Osteoblast (primary cell): ENCODE data around the gene PRKN. TPM values are rescaled to one million over a fixed set of nuclear protein-coding genes. Genes with fewer than 3 reads are reported as not detected.

ENCODE experiments used
- DNase-seq: peaks from one replicate; pipeline ENCODE4 v3.0.0; 2011; ENCODE audit warnings: low spot score, mixed read lengths; ENCODE audit not compliant: insufficient read length; ENCODE audit errors: missing footprints
- H2AFZ ChIP-seq: 2 replicates; pipeline ENCODE4 v1.6.0; 2011; ENCODE audit warnings: mild to moderate bottlenecking, low read length
- H3K27ac ChIP-seq: 2 replicates; pipeline ENCODE4 v1.5.1; 2011; ENCODE audit warnings: mild to moderate bottlenecking, low read depth, low read length, moderate library complexity
- H3K27me3 ChIP-seq: 2 replicates; pipeline ENCODE4 v1.6.0; 2012; ENCODE audit warnings: mild to moderate bottlenecking, control low read depth, inconsistent platforms, low read length, moderate library complexity; ENCODE audit not compliant: insufficient read depth
- H3K36me3 ChIP-seq: 2 replicates; pipeline ENCODE4 v1.5.1; 2011; ENCODE audit warnings: mild to moderate bottlenecking, low read length, control low read depth, moderate library complexity; ENCODE audit not compliant: insufficient read depth
- H3K4me1 ChIP-seq: 2 replicates; pipeline ENCODE4 v1.5.1; 2011; ENCODE audit warnings: mild to moderate bottlenecking, low read length, control low read depth, moderate library complexity; ENCODE audit not compliant: insufficient read depth
- H3K4me2 ChIP-seq: 2 replicates; pipeline ENCODE4 v1.6.0; 2011; ENCODE audit warnings: mild to moderate bottlenecking, low read length; ENCODE audit not compliant: insufficient read depth
- H3K4me3 ChIP-seq: fragments of 200-600 bp; sonication (generic); 3 replicates; pipeline ENCODE4 v1.5.1; 2012; ENCODE audit warnings: mild to moderate bottlenecking, low read length, inconsistent platforms; ENCODE audit not compliant: insufficient read depth
- H3K79me2 ChIP-seq: 2 replicates; pipeline ENCODE4 v1.6.0; 2012; ENCODE audit warnings: mild to moderate bottlenecking, low read length, control low read depth, inconsistent platforms; ENCODE audit not compliant: insufficient read depth
- H3K9me3 ChIP-seq: 2 replicates; pipeline ENCODE4 v1.5.1; 2011; ENCODE audit warnings: low read depth, low read length, control low read depth
- H4K20me1 ChIP-seq: 2 replicates; pipeline ENCODE4 v1.6.0; 2012; ENCODE audit warnings: mild to moderate bottlenecking, low read length, control low read depth; ENCODE audit not compliant: insufficient read depth
- CTCF ChIP-seq: IDR thresholded peaks from 2 replicates; pipeline ENCODE4 v1.5.1; 2011; ENCODE audit warnings: mild to moderate bottlenecking, low read depth, low read length, moderate library complexity; ENCODE audit errors: extremely low read depth
- total RNA-seq: library from RNA; depleted of rRNA; stranded (reverse); fragments of >200 nt; gene quantifications from 2 replicates; pipeline ENCODE4 v1.2.3, GENCODE V29; 2012

Gene PRKN
- total RNA-seq, 1 donor = 2.9 TPM

GRCh38 chr6:162222521-162222920 lies 505.0 kb downstream of the PRKN start:
- H3K27ac ChIP-seq = no peak overlapping the region
- H2AFZ ChIP-seq = no peak overlapping the region
- TF ChIP-seq CTCF = no peak
- H3K27me3 ChIP-seq = no peaks in the 10 kb centered on the region
- no peaks in the 10 kb centered on the region for H3K36me3 ChIP-seq
- no peak for DNase-seq
- H3K4me1 ChIP-seq = no peaks in the 10 kb centered on the region
- no peak overlapping the region for H3K4me2 ChIP-seq
- H3K9me3 ChIP-seq = peaks cover 6% of the 10 kb centered on the region
- H3K79me2 ChIP-seq = no peaks in the 10 kb centered on the region
- no peaks in the 10 kb centered on the region for H4K20me1 ChIP-seq
- H3K4me3 ChIP-seq = no peak overlapping the region

GRCh38 chr6:162220876-162221275 lies 506.7 kb downstream of the PRKN start:
- H3K36me3 ChIP-seq = no peaks in the 10 kb centered on the region
- no peaks in the 10 kb centered on the region for H4K20me1 ChIP-seq
- H3K4me1 ChIP-seq = no peaks in the 10 kb centered on the region
- H3K27me3 ChIP-seq = no peaks in the 10 kb centered on the region
- peaks cover 6% of the 10 kb centered on the region for H3K9me3 ChIP-seq
- TF ChIP-seq CTCF = no peak
- H2AFZ ChIP-seq = no peak overlapping the region
- H3K4me2 ChIP-seq = no peak overlapping the region
- H3K4me3 ChIP-seq = no peak overlapping the region
- H3K27ac ChIP-seq = no peak overlapping the region
- DNase-seq = no peak
- no peaks in the 10 kb centered on the region for H3K79me2 ChIP-seq

- no peaks in the 10 kb centered on the region for H3K36me3 ChIP-seq
- no peak overlapping the region for H3K4me2 ChIP-seq
- H3K27me3 ChIP-seq = no peaks in the 10 kb centered on the region
- peaks cover 4% of the 10 kb centered on the region for H3K9me3 ChIP-seq
- no peaks in the 10 kb centered on the region for H3K79me2 ChIP-seq
- H4K20me1 ChIP-seq = no peaks in the 10 kb centered on the region
- no peak overlapping the region for H2AFZ ChIP-seq
- no peak overlapping the region for H3K27ac ChIP-seq
- no peak overlapping the region for H3K4me3 ChIP-seq
- no peaks in the 10 kb centered on the region for H3K4me1 ChIP-seq
- TF ChIP-seq CTCF = no peak
- DNase-seq = no peak
These were observed 508.3 kb downstream of the PRKN start for GRCh38 chr6:162219266-162219665.

GRCh38 chr6:162217811-162218493 lies 509.6 kb downstream of the PRKN start:
- Histone ChIP-seq H3K9me3 (peaks cover 7% of the 10 kb centered on the region), H3K4me2 (no peak overlapping the region), H3K36me3 (no peaks in the 10 kb centered on the region), H3K79me2 (no peaks in the 10 kb centered on the region), H3K27ac (no peak overlapping the region), H3K4me1 (no peaks in the 10 kb centered on the region), H3K4me3 (no peak overlapping the region), H3K27me3 (no peaks in the 10 kb centered on the region), H4K20me1 (no peaks in the 10 kb centered on the region), H2AFZ (no peak overlapping the region)
- TF ChIP-seq CTCF = no peak
- no peak for DNase-seq
